HL-60 (cell line): ENCODE data around the gene DLG5.

Experiments
- GABPA ChIP-seq: IDR thresholded peaks from 2 replicates; pipeline ENCODE4 v1.6.1; 2012; ENCODE audit warnings: low read depth
- POLR2AphosphoS5 ChIP-seq: IDR thresholded peaks from 2 replicates; pipeline ENCODE4 v1.6.1; 2012; ENCODE audit warnings: low read depth
- SPI1 ChIP-seq: IDR thresholded peaks from 2 replicates; pipeline ENCODE4 v1.6.1; 2012; ENCODE audit warnings: low read depth, mild to moderate bottlenecking, borderline replicate concordance
- TF ChIP-seq, protein P1 (sequence below): IDR thresholded peaks from one replicate; pipeline ENCODE4 v1.5.1; 2011; ENCODE audit warnings: low read length, control low read depth, inconsistent platforms; ENCODE audit not compliant: insufficient read depth
- TF ChIP-seq, protein P2 (sequence below): IDR thresholded peaks from 2 replicates; pipeline ENCODE4 v1.6.1; 2012; ENCODE audit warnings: low read depth; ENCODE audit not compliant: insufficient replicate concordance

DNA sequence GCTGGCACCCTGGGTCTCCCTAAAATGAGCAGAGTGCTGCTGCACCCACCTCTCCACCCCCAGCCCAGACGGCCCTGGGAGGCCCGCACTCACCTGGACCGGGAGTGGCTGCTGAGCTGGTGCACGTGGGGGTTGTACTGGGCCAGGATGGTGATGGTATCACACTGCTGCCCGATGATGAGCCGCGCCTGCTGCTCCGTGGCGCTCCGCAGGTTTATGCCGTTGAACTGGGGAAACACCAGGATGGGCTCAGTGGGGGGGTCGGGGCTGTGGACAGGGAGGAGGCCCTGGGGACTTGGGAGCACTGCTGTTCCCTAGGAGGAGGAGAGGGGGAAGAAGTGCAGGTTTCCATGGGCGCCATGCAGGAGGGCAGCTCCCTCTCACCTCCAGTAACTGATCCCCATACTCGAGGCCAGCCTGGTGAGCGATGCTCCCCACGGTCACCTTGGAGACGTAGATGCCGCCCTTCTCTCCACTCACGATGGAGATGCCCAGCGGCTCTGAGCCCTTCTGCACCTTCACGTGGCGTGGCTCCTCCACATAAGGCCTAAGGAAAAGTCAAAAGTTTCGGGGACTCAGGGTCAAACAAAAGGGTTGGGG is 114.6 kb downstream of the DLG5 start:
- TF ChIP-seq, protein P1, sequence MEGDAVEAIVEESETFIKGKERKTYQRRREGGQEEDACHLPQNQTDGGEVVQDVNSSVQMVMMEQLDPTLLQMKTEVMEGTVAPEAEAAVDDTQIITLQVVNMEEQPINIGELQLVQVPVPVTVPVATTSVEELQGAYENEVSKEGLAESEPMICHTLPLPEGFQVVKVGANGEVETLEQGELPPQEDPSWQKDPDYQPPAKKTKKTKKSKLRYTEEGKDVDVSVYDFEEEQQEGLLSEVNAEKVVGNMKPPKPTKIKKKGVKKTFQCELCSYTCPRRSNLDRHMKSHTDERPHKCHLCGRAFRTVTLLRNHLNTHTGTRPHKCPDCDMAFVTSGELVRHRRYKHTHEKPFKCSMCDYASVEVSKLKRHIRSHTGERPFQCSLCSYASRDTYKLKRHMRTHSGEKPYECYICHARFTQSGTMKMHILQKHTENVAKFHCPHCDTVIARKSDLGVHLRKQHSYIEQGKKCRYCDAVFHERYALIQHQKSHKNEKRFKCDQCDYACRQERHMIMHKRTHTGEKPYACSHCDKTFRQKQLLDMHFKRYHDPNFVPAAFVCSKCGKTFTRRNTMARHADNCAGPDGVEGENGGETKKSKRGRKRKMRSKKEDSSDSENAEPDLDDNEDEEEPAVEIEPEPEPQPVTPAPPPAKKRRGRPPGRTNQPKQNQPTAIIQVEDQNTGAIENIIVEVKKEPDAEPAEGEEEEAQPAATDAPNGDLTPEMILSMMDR = no peak
- TF ChIP-seq, protein P2, sequence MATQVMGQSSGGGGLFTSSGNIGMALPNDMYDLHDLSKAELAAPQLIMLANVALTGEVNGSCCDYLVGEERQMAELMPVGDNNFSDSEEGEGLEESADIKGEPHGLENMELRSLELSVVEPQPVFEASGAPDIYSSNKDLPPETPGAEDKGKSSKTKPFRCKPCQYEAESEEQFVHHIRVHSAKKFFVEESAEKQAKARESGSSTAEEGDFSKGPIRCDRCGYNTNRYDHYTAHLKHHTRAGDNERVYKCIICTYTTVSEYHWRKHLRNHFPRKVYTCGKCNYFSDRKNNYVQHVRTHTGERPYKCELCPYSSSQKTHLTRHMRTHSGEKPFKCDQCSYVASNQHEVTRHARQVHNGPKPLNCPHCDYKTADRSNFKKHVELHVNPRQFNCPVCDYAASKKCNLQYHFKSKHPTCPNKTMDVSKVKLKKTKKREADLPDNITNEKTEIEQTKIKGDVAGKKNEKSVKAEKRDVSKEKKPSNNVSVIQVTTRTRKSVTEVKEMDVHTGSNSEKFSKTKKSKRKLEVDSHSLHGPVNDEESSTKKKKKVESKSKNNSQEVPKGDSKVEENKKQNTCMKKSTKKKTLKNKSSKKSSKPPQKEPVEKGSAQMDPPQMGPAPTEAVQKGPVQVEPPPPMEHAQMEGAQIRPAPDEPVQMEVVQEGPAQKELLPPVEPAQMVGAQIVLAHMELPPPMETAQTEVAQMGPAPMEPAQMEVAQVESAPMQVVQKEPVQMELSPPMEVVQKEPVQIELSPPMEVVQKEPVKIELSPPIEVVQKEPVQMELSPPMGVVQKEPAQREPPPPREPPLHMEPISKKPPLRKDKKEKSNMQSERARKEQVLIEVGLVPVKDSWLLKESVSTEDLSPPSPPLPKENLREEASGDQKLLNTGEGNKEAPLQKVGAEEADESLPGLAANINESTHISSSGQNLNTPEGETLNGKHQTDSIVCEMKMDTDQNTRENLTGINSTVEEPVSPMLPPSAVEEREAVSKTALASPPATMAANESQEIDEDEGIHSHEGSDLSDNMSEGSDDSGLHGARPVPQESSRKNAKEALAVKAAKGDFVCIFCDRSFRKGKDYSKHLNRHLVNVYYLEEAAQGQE = no peak
- TF ChIP-seq GABPA (no peak), POLR2AphosphoS5 (no peak), SPI1 (no peak)
